Activated gamma-delta T cell treated with anti-CD3 and anti-CD28 coated beads, Interleukin-2, amount 50 U/mL, for 16 hours (primary cell): ENCODE measurements around the gene PRSS1.
"Not testable (repeated sequence)": the region's sequence is repeated elsewhere in the genome, so short reads cannot be mapped to it uniquely, and the experiment has no call there.

Source experiments
- DNase-seq: peaks from one replicate; pipeline ENCODE4 v3.0.0-alpha.2; 2020; ENCODE audit warnings: low read depth

PRSS1 gene

GRCh38 chr7:142773937-142774744, 24.9 kb downstream of the PRSS1 start:
- no peak for DNase-seq

- no peak for DNase-seq
Measured at GRCh38 chr7:142774826-142775225, 25.6 kb downstream of the PRSS1 start.

GRCh38 chr7:142775351-142776115, 26.3 kb downstream of the PRSS1 start:
- not testable (repeated sequence) for DNase-seq

GRCh38 chr7:142776206-142776844, 27.1 kb downstream of the PRSS1 start:
- DNase-seq: no peak

- DNase-seq: not testable (repeated sequence)
Measured at GRCh38 chr7:142776845-142777225, 27.6 kb downstream of the PRSS1 start.

GRCh38 chr7:142777318-142777717, 28.0 kb downstream of the PRSS1 start:
- DNase-seq: no peak

- DNase-seq: peak; percentile 84
Measured at GRCh38 chr7:142782922-142783900, 33.9 kb downstream of the PRSS1 start.

- no peak for DNase-seq
Measured at GRCh38 chr7:142784096-142784495, 34.8 kb downstream of the PRSS1 start.

GRCh38 chr7:142784716-142785115, 35.4 kb downstream of the PRSS1 start:
- DNase-seq: no peak

- peak; percentile 85 for DNase-seq
Measured at GRCh38 chr7:142785841-142786250, 36.6 kb downstream of the PRSS1 start.

- DNase-seq: no peak
Measured at GRCh38 chr7:142787034-142787768, 37.9 kb downstream of the PRSS1 start.

GRCh38 chr7:142787783-142788182, 38.5 kb downstream of the PRSS1 start:
- DNase-seq: no peak

GRCh38 chr7:142788303-142789289, 39.3 kb downstream of the PRSS1 start:
- no peak for DNase-seq

GRCh38 chr7:142789441-142789840, 40.2 kb downstream of the PRSS1 start:
- DNase-seq: no peak

- DNase-seq: no peak
Measured at GRCh38 chr7:142790056-142790455, 40.8 kb downstream of the PRSS1 start.

- DNase-seq: no peak
Measured at GRCh38 chr7:142790555-142790954, 41.3 kb downstream of the PRSS1 start.

GRCh38 chr7:142791502-142791901, 42.2 kb downstream of the PRSS1 start:
- no peak for DNase-seq

- no peak for DNase-seq
Measured at GRCh38 chr7:142792129-142792528, 42.9 kb downstream of the PRSS1 start.

GRCh38 chr7:142792593-142792992, 43.3 kb downstream of the PRSS1 start:
- DNase-seq: no peak

GRCh38 chr7:142793156-142793555, 43.9 kb downstream of the PRSS1 start:
- DNase-seq: no peak
